ENCODE measurements around the gene GCNT1.
A peak's percentile ranks its signal among the peaks of the same experiment; 100 is the strongest.

The GCNT1 gene

GRCh38 chr9:76451234-76451633, 7.7 kb upstream of the GCNT1 start:
- TF ChIP-seq USF1 (IDR thresholded peaks at IDR 0.05) (no peak), CREB1 (IDR thresholded peaks at IDR 0.05; ENCODE audit: low read depth) (no peak), REST (IDR thresholded peaks at IDR 0.05; ENCODE audit: low read depth) (no peak), EGR1 (IDR thresholded peaks at IDR 0.05) (no peak), YY1 (IDR thresholded peaks at IDR 0.05; ENCODE audit: low read depth) (no peak), NFIC (IDR thresholded peaks at IDR 0.05) (no peak), RAD21 (IDR thresholded peaks at IDR 0.05; ENCODE audit: low read depth) (no peak), TCF12 (IDR thresholded peaks at IDR 0.05; ENCODE audit: low read depth) (no peak), MAX (IDR thresholded peaks at IDR 0.05) (no peak), FOXM1 (IDR thresholded peaks at IDR 0.05; ENCODE audit: borderline replicate concordance, low read depth) (no peak), CEBPB (IDR thresholded peaks at IDR 0.05) (no peak), TAF1 (IDR thresholded peaks at IDR 0.05; ENCODE audit: low read depth) (no peak), ZBTB7A (IDR thresholded peaks at IDR 0.05; ENCODE audit: low read depth) (no peak), TEAD4 (IDR thresholded peaks at IDR 0.05) (no peak)

GRCh38 chr9:76452839-76453238, 6.1 kb upstream of the GCNT1 start:
- TF ChIP-seq NFIC (IDR thresholded peaks at IDR 0.05) (no peak), MAX (IDR thresholded peaks at IDR 0.05) (no peak), USF1 (IDR thresholded peaks at IDR 0.05) (no peak), FOXM1 (IDR thresholded peaks at IDR 0.05; ENCODE audit: borderline replicate concordance, low read depth) (no peak), REST (IDR thresholded peaks at IDR 0.05; ENCODE audit: low read depth) (no peak), RAD21 (IDR thresholded peaks at IDR 0.05; ENCODE audit: low read depth) (no peak), EGR1 (IDR thresholded peaks at IDR 0.05) (no peak), TAF1 (IDR thresholded peaks at IDR 0.05; ENCODE audit: low read depth) (no peak), CREB1 (IDR thresholded peaks at IDR 0.05; ENCODE audit: low read depth) (no peak), CEBPB (IDR thresholded peaks at IDR 0.05) (no peak), EP300 (IDR thresholded peaks at IDR 0.05; ENCODE audit: borderline replicate concordance) (no peak), TCF12 (IDR thresholded peaks at IDR 0.05; ENCODE audit: low read depth) (no peak), ZBTB7A (IDR thresholded peaks at IDR 0.05; ENCODE audit: low read depth) (no peak), TEAD4 (IDR thresholded peaks at IDR 0.05) (no peak), YY1 (IDR thresholded peaks at IDR 0.05; ENCODE audit: low read depth) (no peak)

GRCh38 chr9:76453785-76454184, 5.2 kb upstream of the GCNT1 start:
- TF ChIP-seq CREB1 (IDR thresholded peaks at IDR 0.05; ENCODE audit: low read depth) (no peak), REST (IDR thresholded peaks at IDR 0.05; ENCODE audit: low read depth) (no peak), CEBPB (IDR thresholded peaks at IDR 0.05) (peak; percentile 94), TEAD4 (IDR thresholded peaks at IDR 0.05) (no peak)

GRCh38 chr9:76454311-76454710, 4.7 kb upstream of the GCNT1 start:
- TF ChIP-seq EGR1 (IDR thresholded peaks at IDR 0.05): no peak

- no peak for TF ChIP-seq MAX (IDR thresholded peaks at IDR 0.05)
- TF ChIP-seq RAD21 (IDR thresholded peaks at IDR 0.05; ENCODE audit: low read depth): no peak
- no peak for TF ChIP-seq YY1 (IDR thresholded peaks at IDR 0.05; ENCODE audit: low read depth)
- TF ChIP-seq TEAD4 (IDR thresholded peaks at IDR 0.05): peak; percentile 60
These were observed 2.6 kb upstream of the GCNT1 start for GRCh38 chr9:76456202-76456926.
